K562 (cell line): ENCODE measurements around the gene LENG9. TPM values are rescaled to one million over a fixed set of nuclear protein-coding genes. Genes with fewer than 3 reads are reported as not detected.

Experiments
- ADNP ChIP-seq: fragments of 200-800 bp; sonication (Bioruptor generic); IDR thresholded peaks from 2 replicates; pipeline ENCODE4 v1.6.1; 2016; ENCODE audit warnings: missing genetic modification characterization, missing compliant biosample characterization
- ATF6 ChIP-seq: sonication (generic); formaldehyde crosslinking; IDR thresholded peaks from 2 replicates; pipeline ENCODE4 v1.4.0; 2020; ENCODE audit warnings: mild to moderate bottlenecking, missing genetic modification reagents
- CEBPG ChIP-seq, 3 experiments: fragments of 200-800 bp in 1 of 3; sonication (Bioruptor generic) in 1 of 3; sonication (generic) in 1 of 3; formaldehyde crosslinking in 1 of 3; IDR thresholded peaks in 2 of 3; conservative IDR thresholded peaks in 1 of 3; 2 replicates each; pipeline versions ENCODE4 v1.6.1 to v1.8.0; 2016 to 2022; ENCODE audit warnings: missing compliant biosample characterization in 2 of 3, missing genetic modification characterization in 2 of 3, mild to moderate bottlenecking in 1 of 3, missing genetic modification reagents in 1 of 3
- EP300 ChIP-seq: IDR thresholded peaks from 2 replicates; pipeline ENCODE4 v1.6.1; 2012; ENCODE audit warnings: low read length, improper control_type of control experiment
- HEY1 ChIP-seq: fragments of 250-450 bp; sonication (Bioruptor Pico); IDR thresholded peaks from 2 replicates; pipeline ENCODE4 v1.5.0; 2020; ENCODE audit warnings: mild to moderate bottlenecking, moderate library complexity, borderline replicate concordance
- KDM1A ChIP-seq, 2 experiments: fragments of 450-650 bp; IDR thresholded peaks; 2 replicates each; pipeline ENCODE4 v1.6.1; 2016; ENCODE audit warnings: mild to moderate bottlenecking in 2 of 2
- KDM5B ChIP-seq: fragments of 200-600 bp; sonication (generic); IDR thresholded peaks from 2 replicates; pipeline ENCODE4 v1.6.1; 2012; ENCODE audit warnings: low read depth, mild to moderate bottlenecking, moderate library complexity, low read length, control low read depth, inconsistent platforms; ENCODE audit not compliant: insufficient replicate concordance
- MYC ChIP-seq, 2 experiments: fragments of 250-450 bp in 1 of 2; sonication (Bioruptor Pico) in 1 of 2; IDR thresholded peaks; 2 replicates each; pipeline versions ENCODE4 v1.5.1 to v1.6.1; 2012 to 2021; ENCODE audit warnings: low read depth in 2 of 2, borderline replicate concordance in 1 of 2, improper control_type of control experiment in 1 of 2, low read length in 1 of 2, mild to moderate bottlenecking in 1 of 2, moderate library complexity in 1 of 2
- POLR2AphosphoS2 ChIP-seq: IDR thresholded peaks from 2 replicates; pipeline ENCODE4 v1.6.1; 2012; ENCODE audit warnings: low read length, improper control_type of control experiment
- RB1 ChIP-seq: fragments of 450-650 bp; IDR thresholded peaks from 2 replicates; pipeline ENCODE4 v1.6.1; 2017; ENCODE audit warnings: low read depth, mild to moderate bottlenecking
- TCF3 ChIP-seq: sonication (generic); formaldehyde crosslinking; IDR thresholded peaks from 2 replicates; pipeline ENCODE4 v1.4.0; 2020; ENCODE audit warnings: mild to moderate bottlenecking, missing genetic modification reagents
- ZNF274 ChIP-seq: IDR thresholded peaks from 2 replicates; pipeline ENCODE4 v1.6.1; 2011; ENCODE audit warnings: low read depth, mild to moderate bottlenecking, low read length, moderate library complexity, borderline replicate concordance
- ZNF277 ChIP-seq: fragments of 250-450 bp; sonication (Bioruptor Pico); IDR thresholded peaks from 2 replicates; pipeline ENCODE4 v1.8.0; 2022; ENCODE audit warnings: inconsistent platforms, mild to moderate bottlenecking, moderate library complexity, borderline replicate concordance
- ZNF316 ChIP-seq: fragments of 450-650 bp; IDR thresholded peaks from 2 replicates; pipeline ENCODE4 v1.6.1; 2016
- ZNF384 ChIP-seq: IDR thresholded peaks from 2 replicates; pipeline ENCODE4 v1.6.1; 2012; ENCODE audit warnings: low read depth, low read length, improper control_type of control experiment
- ZNF75A ChIP-seq: fragments of 450-650 bp; formaldehyde crosslinking; IDR thresholded peaks from 2 replicates; pipeline ENCODE4 v1.4.0; 2020; ENCODE audit warnings: mild to moderate bottlenecking
- polyA plus RNA-seq, 8 experiments: library from polyadenylated mRNA; depleted of rRNA in 4 of 8; stranded (reverse) in 5 of 8; unstranded in 3 of 8; fragments of >200 nt; fragmentation: Nextera tagmentation in 2 of 8; fragmentation: Illumina TruSeq in 1 of 8; extraction: Ambion mirVana in 2 of 8; extraction: Trizol in 1 of 8; gene quantifications; 2 replicates each; pipeline versions ENCODE4 v1.2.1 to v1.2.3, GENCODE V29; 2011 to 2014; ENCODE audit warnings: inconsistent platforms in 1 of 8, missing spikeins in 1 of 8
- total RNA-seq, 7 experiments: library from RNA; depleted of rRNA in 6 of 7; stranded (reverse); fragments of >200 nt in 6 of 7; fragmentation: Illumina TruSeq in 2 of 7; extraction: Trizol in 2 of 7; gene quantifications; 2 replicates each; pipeline versions ENCODE4 v1.2.1 to v1.2.3, GENCODE V29; 2011 to 2021; ENCODE audit warnings: low replicate concordance in 1 of 7

LENG9 gene
- total and polyA plus RNA-seq, 9 of the 15 experiments (the other 6 are each of a cell fraction or from before 2014, with no cell fraction given) = 0.06 to 0.64 (median 0.33) TPM; not detected in 1

GRCh38 chr19:54463531-54464043 lies at the start of gene LENG9 (continued):
- no peak for TF ChIP-seq ZNF75A (CRISPR knock-in tag)
- no peak for TF ChIP-seq EP300
- TF ChIP-seq RB1 = peak; percentile 43; the same call in 1 of the 2 replicates
- no peak for TF ChIP-seq ZNF316
- TF ChIP-seq CEBPG (CRISPR knock-in tag; IDR thresholded peaks at IDR 0.05) = peak; percentile 29; the same call in 1 of the 2 replicates
- no peak for TF ChIP-seq CEBPG (tag; conservative IDR thresholded peaks at IDR 0.05 in 1 of 2, IDR thresholded peaks at IDR 0.05 in 1 of 2)
- TF ChIP-seq ZNF277 (CRISPR knock-in tag) = no peak
- TF ChIP-seq MYC (IDR thresholded peaks at IDR 0.05; ENCODE audit: low read depth, low read length) = peak; percentile 8; the same call in 1 of the 2 replicates
- TF ChIP-seq MYC (CRISPR knock-in tag; IDR thresholded peaks at IDR 0.05; ENCODE audit: borderline replicate concordance, low read depth) = no peak
- no peak for TF ChIP-seq TCF3
- peak; percentile 99 for TF ChIP-seq ZNF384
- no peak for TF ChIP-seq ZNF274
- TF ChIP-seq ATF6 (CRISPR knock-in tag) = 0 out of 2 replicates have a peak, but pooled peaks have one; percentile 24
- TF ChIP-seq KDM1A (IDR thresholded peaks at IDR 0.05) = no peak
- peak; percentile 46 for TF ChIP-seq KDM5B
- no peak for TF ChIP-seq HEY1
- no peak for TF ChIP-seq ADNP (tag)
- TF ChIP-seq POLR2AphosphoS2 = no peak
